Adrenal gland (tissue), 12 donors: ENCODE measurements around the gene UBAP2. TPM values are rescaled to one million over a fixed set of nuclear protein-coding genes. Genes with fewer than 3 reads are reported as not detected.
A peak's percentile ranks its signal among the peaks of the same experiment; 100 is the strongest.

Experiments used
- DNase-seq, 7 donors: peaks; one replicate each; pipeline ENCODE4 v3.0.0-alpha.2; 2019 to 2020
- H3K27ac ChIP-seq, 5 donors: fragments of 200-600 bp; sonication (generic) in 4 of 5; 1 replicate in 3 of 5; 2 replicates in 2 of 5; pipeline versions ENCODE4 v1.5.1 to v1.8.0; 2016 to 2020; ENCODE audit warnings: mild to moderate bottlenecking in 1 of 5
- H3K27me3 ChIP-seq: fragments of 200-600 bp; 2 replicates; pipeline ENCODE4 v1.8.0; 2021
- H3K36me3 ChIP-seq, 2 donors: fragments of 200-600 bp; replicated peaks in 1 of 2; 1 replicate in 1 of 2; 2 replicates in 1 of 2; pipeline versions ENCODE4 v1.5.1 to v1.8.0; 2018 to 2022
- H3K4me1 ChIP-seq, 2 donors: fragments of 200-600 bp; replicated peaks in 1 of 2; 1 replicate in 1 of 2; 2 replicates in 1 of 2; pipeline versions ENCODE4 v1.5.1 to v1.8.0; 2018 to 2021
- H3K4me3 ChIP-seq, 4 donors: fragments of 200-600 bp; sonication (generic) in 3 of 4; one replicate each; pipeline ENCODE4 v1.5.1; 2016 to 2018
- H3K9me3 ChIP-seq, 3 donors: fragments of 200-600 bp; sonication (generic) in 1 of 3; replicated peaks in 1 of 3; 1 replicate in 2 of 3; 2 replicates in 1 of 3; pipeline versions ENCODE4 v1.5.1 to v1.8.0; 2016 to 2021
- CTCF ChIP-seq, 6 experiments: fragments of 450-650 bp in 4 of 6; fragments of 200-600 bp in 2 of 6; sonication (generic) in 1 of 6; IDR thresholded peaks; 1 replicate in 5 of 6; 2 replicates in 1 of 6; pipeline versions ENCODE4 v1.5.1 to v1.8.0; 2016 to 2021; ENCODE audit warnings: antibody characterized with exemption in 6 of 6, mild to moderate bottlenecking in 2 of 6, moderate library complexity in 1 of 6
- POLR2A ChIP-seq, 2 donors: fragments of 450-650 bp; IDR thresholded peaks; one replicate each; pipeline ENCODE4 v1.6.1; 2017; ENCODE audit warnings: antibody characterized with exemption in 2 of 2, mild to moderate bottlenecking in 2 of 2, moderate library complexity in 1 of 2
- WGBS, 4 donors: extraction: QIAGEN DNeasy Blood & Tissue Kit in 2 of 4; methylation state at CpG; one replicate each; pipeline versions ENCODE4 v1.1.5 to v1.1.7; 2013 to 2017; 5-methylcytosine and 5-hydroxymethylcytosine counted together
- intact Hi-C, 2 donors: fragments of 100-400 bp; cut with DNase I; formaldehyde crosslinking; loops; one replicate each; pipeline versions ENCODE4 v1.14.1 to v1.15.0; 2022 to 2023
- polyA plus RNA-seq, 3 donors: library from polyadenylated mRNA; stranded (reverse); fragments of 200-250 nt in 2 of 3; fragments of 350-450 nt in 1 of 3; fragmentation: Illumina TruSeq in 1 of 3; extraction: RNeasy Lipid Tissue Mini Kit (QIAGEN cat#74804) in 1 of 3; gene quantifications; one replicate each; pipeline ENCODE4 v1.2.3, GENCODE V29; 2013 to 2014
- total RNA-seq, 9 donors: library from RNA; depleted of rRNA in 4 of 9; stranded (reverse); fragments of >200 nt in 4 of 9; fragments of 120-200 nt in 1 of 9; fragmentation: NEBNext Ultra II Directional in 1 of 9; extraction: Animal tissue kit (Norgen Biotek cat#: 25700) in 1 of 9; gene quantifications; one replicate each; pipeline versions ENCODE4 v1.1.0 to v1.2.4, GENCODE V29; 2013 to 2023
- donor health status: healthy with polysubstance abuse.
- donor health status: Bipolar disorder and iron deficiency.
- donor health status: DM: yes; HTN: yes; CAD: no.
- donor health status: DM: no; HTN: no; CAD: no.
- donor health status: DM: no; HTN: no; CAD: no.
- donor health status: DM: yes; HTN: yes; CAD: no.

The UBAP2 gene
- total and polyA plus RNA-seq, 12 donors: 20.9 to 60.0 (median 37.8) TPM

GRCh38 chr9:34072868-34073590 lies 24.3 kb upstream of the UBAP2 start:
- Histone ChIP-seq H3K9me3 (no peaks in the 10 kb centered on the region), H3K36me3 (no peaks in the 10 kb centered on the region), H3K27ac (peak overlapping the region in 3 of 5 donors; percentile 31 to 52 (median 38)), H3K4me3 (no peak overlapping the region), H3K4me1 (peaks cover 11 to 12% of the 10 kb centered on the region in 2 donors), H3K27me3 (no peaks in the 10 kb centered on the region)
- intact Hi-C loops: loop anchor here in 1 of 2 donors (10.0 kb wide), 2 partner anchors 48 to 148 kb away; no protein-coding TSS in a partner anchor
- TF ChIP-seq CTCF (IDR thresholded peaks at IDR 0.05) (no peak), POLR2A (IDR thresholded peaks at IDR 0.05) (no peak)
- DNase-seq: peak in 4 of 7 donors; percentile 28 to 57 (median 33)
- 39 to 63% (median 60%) methylated on average over 4 to 5 of the region's 5 CpGs for WGBS, 4 donors

GRCh38 chr9:34072410-34072809 lies 23.7 kb upstream of the UBAP2 start:
- Histone ChIP-seq H3K4me3 (no peak overlapping the region), H3K27ac (peak overlapping the region in 3 of 5 donors; percentile 31 to 52 (median 38)), H3K9me3 (no peaks in the 10 kb centered on the region), H3K36me3 (no peaks in the 10 kb centered on the region), H3K27me3 (no peaks in the 10 kb centered on the region), H3K4me1 (peaks cover 11 to 12% of the 10 kb centered on the region in 2 donors)
- DNase-seq: no peak
- TF ChIP-seq POLR2A (IDR thresholded peaks at IDR 0.05) (no peak), CTCF (IDR thresholded peaks at IDR 0.05) (no peak)
- intact Hi-C loops: loop anchor here in 1 of 2 donors (10.0 kb wide), 2 partner anchors 48 to 148 kb away; no protein-coding TSS in a partner anchor
- WGBS, 4 donors: 97 to 100% (median 100%) methylated on average over 2 of the region's 2 CpGs

- TF ChIP-seq POLR2A (IDR thresholded peaks at IDR 0.05) (no peak), CTCF (IDR thresholded peaks at IDR 0.05) (no peak)
- intact Hi-C loops: loop anchor here in 1 of 2 donors (10.0 kb wide), 2 partner anchors 46 to 146 kb away; no protein-coding TSS in a partner anchor
- Histone ChIP-seq H3K27ac (no peak overlapping the region), H3K9me3 (no peaks in the 10 kb centered on the region), H3K27me3 (no peaks in the 10 kb centered on the region), H3K36me3 (no peaks in the 10 kb centered on the region), H3K4me1 (peaks cover 11 to 12% of the 10 kb centered on the region in 2 donors), H3K4me3 (no peak overlapping the region)
- 74 to 87% (median 77%) methylated on average over 5 of the region's 5 CpGs for WGBS, 4 donors
- DNase-seq: no peak
Observed at GRCh38 chr9:34070606-34071324, 22.1 kb upstream of the UBAP2 start.

- no peak overlapping the region for H3K27ac ChIP-seq
- DNase-seq: no peak
- H3K4me3 ChIP-seq: no peak overlapping the region
- intact Hi-C loops: loop anchor here in 1 of 2 donors (10.0 kb wide), 2 partner anchors 45 to 145 kb away; no protein-coding TSS in a partner anchor
- no peaks in the 10 kb centered on the region for H3K27me3 ChIP-seq
- TF ChIP-seq CTCF (IDR thresholded peaks at IDR 0.05) (no peak), POLR2A (IDR thresholded peaks at IDR 0.05) (no peak)
- no peaks in the 10 kb centered on the region for H3K36me3 ChIP-seq
- H3K4me1 ChIP-seq: peaks cover 11 to 12% of the 10 kb centered on the region in 2 donors
- no peaks in the 10 kb centered on the region for H3K9me3 ChIP-seq
- 73 to 89% (median 87%) methylated on average over 6 of the region's 6 CpGs for WGBS, 4 donors
Observed at GRCh38 chr9:34069831-34070230, 21.1 kb upstream of the UBAP2 start.
